ENCODE results near the gene ADAR. TPM values are rescaled to one million over a fixed set of nuclear protein-coding genes. Genes with fewer than 3 reads are reported as not detected.

ADAR gene
- total RNA-seq, 2 donors from 2014 or later, result 70.1 to 80.1 TPM

- intact Hi-C loops (cut with DNase I), result loop anchor here (10.0 kb wide), 2 partner anchors 187 to 197 kb away; no protein-coding TSS in a partner anchor
- ATAC-seq, result peak in 1 of 2 donors; percentile 6
- DNase-seq, result no peak
These were observed 39.7 kb downstream of the ADAR start for GRCh38 chr1:154568157-154568815.

- intact Hi-C loops (cut with DNase I), result loop anchor here (10.0 kb wide), 2 partner anchors 187 to 197 kb away; no protein-coding TSS in a partner anchor
- DNase-seq, result peak; percentile 73
- peak; percentile 97 to 99 for ATAC-seq
These were observed 40.4 kb downstream of the ADAR start, which contains the start of gene CHRNB2 for GRCh38 chr1:154567386-154568156. Gene CHRNB2, plus strand, starts transcription at chr1:154567778. Its CDS starts 267 bp downstream, at chr1:154568045.

DNA sequence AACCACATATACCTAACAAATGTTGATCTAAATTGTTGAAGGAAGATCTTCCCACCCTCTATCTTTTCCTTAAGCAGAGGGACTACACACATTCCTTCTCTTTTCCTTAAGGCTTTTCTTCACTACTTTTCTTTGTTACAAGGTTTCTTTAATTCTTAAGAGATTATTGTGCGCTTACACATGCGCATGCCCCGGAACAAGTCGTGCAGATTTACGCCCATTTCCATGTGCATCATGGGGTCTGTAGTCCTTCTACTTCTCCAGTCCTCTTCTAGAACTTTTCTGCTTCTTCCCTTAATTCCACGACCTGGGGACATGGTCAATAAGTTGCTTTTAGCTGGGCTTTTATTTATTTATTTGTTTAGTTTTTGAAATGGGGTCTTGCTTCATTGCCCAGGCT is 42.1 kb downstream of the ADAR start:
- no peak for ATAC-seq
- intact Hi-C loops (cut with DNase I), result loop anchor here (10.0 kb wide), 2 partner anchors 189 to 199 kb away; no protein-coding TSS in a partner anchor
- no peak for DNase-seq

DNA sequence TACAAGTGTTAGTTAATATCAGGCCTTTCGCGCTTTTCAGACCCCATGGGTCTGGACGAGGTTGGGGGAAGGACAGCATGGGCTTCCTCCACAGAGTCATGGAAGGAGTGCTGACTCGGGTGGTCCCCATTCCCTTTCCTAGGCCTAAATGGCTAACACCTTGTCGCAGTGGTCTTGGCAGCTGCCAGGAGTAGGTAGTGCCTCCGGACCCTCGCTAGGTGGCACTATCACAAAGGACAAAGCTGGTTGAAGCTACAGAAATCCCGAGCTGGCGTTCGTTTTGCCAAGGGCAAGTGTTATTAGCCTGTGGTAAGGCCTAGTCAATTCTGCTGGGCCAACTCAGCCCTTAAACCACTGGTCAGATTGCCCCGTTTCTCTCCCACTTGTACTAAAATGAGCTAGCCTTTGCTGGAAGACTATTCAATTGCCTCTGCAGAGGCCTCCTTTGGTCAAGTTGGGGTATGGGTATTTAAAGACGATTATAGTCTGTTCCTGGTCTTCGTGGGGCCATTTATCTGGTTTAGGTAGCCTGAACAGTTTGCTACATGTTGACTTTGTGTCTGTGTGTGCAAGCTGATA is 48.4 kb downstream of the ADAR start:
- ATAC-seq, result peak; percentile 67 to 78
- DNase-seq, result peak; percentile 89
- intact Hi-C loops (cut with DNase I), result loop anchor here (5.0 to 10.0 kb wide), 3 partner anchors 195 to 318 kb away; no protein-coding TSS in a partner anchor

DNA sequence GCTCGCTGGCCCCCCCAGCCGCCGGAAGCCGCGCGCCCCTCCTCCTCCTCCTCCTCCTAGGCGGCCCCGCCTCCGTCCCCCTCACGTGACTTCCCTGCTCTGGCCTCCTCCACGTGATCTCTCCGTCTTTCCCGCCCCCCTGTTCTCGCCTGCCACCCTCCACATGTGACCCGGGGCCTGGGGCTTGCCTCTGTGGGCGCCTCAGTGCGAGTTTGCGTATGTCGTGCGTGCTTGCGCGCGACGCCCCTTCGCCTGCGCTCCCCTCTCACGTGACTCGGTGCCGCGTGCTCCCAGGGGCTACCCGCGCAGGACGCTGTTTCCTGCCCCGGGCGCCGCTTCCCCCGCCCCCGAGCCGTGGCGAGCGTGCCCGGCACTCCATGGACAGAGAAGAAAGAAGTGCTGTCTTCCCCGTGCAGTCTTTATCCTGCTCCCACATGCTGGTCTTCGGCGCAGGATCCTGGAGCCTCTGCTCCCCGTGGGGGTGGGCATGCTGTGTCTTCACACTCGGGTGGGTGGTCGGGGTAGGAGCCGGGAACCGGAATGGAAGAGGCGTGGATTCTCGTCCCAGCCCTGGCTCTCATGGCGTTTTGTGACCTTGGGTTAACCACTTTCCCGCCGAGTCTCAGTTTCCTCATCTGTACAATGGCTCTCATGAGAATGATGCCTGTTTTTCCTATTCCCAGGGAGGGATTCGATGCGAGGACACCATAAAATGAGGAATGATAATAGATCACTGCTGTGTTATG is 49.1 kb downstream of the ADAR start:
- ATAC-seq (peak; percentile 97 to 98), DNase-seq (peak; percentile 99)
- intact Hi-C loops (cut with DNase I), result no loop called here

GRCh38 chr1:154557939-154558719 is 49.9 kb downstream of the ADAR start, which contains the start of gene UBE2Q1:
Gene UBE2Q1, minus strand, starts transcription at chr1:154558662. Its CDS starts 109 bp downstream, at chr1:154558553.
- peak; percentile 70 for DNase-seq
- intact Hi-C loops (cut with DNase I), result no loop called here
- peak in 1 of 2 donors; percentile 0 for ATAC-seq

GRCh38 chr1:154557248-154557938 is 50.6 kb downstream of the ADAR start:
- no peak for ATAC-seq
- intact Hi-C loops (cut with DNase I), result no loop called here
- no peak for DNase-seq

GRCh38 chr1:154556422-154556821 is 51.6 kb downstream of the ADAR start:
- no peak for DNase-seq
- intact Hi-C loops (cut with DNase I), result no loop called here
- ATAC-seq, result no peak

- DNase-seq, result no peak
- no peak for ATAC-seq
- intact Hi-C loops (cut with DNase I), result loop anchor here in 1 of 2 donors (5.0 kb wide), 1 partner anchor 76 kb away; no protein-coding TSS in a partner anchor
These were observed 54.6 kb downstream of the ADAR start for GRCh38 chr1:154553056-154554030.

DNA sequence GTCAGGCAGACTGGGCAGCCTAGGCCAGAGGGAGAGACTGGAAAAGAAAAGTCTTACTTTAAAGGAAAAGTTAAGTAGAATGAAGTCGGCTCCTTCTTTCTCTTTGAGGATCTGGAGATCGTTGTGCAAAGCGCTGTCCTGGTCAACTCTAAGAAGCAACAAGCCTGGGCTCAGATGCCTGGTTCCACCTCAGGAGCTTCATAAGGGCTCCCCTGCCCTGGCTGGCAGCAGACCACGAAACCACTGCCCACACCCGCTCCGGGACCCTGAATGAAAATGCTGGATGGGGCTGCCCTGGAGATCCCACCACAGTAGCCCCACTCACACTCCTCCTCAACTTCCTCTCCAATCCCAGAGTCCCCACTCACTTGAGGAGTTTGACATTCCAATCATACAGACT is 56.0 kb downstream of the ADAR start:
- DNase-seq, result no peak
- ATAC-seq, result no peak
- intact Hi-C loops (cut with DNase I), result loop anchor here in 1 of 2 donors (5.0 kb wide), 1 partner anchor 75 kb away; no protein-coding TSS in a partner anchor

GRCh38 chr1:154551474-154551873 is 56.5 kb downstream of the ADAR start:
- intact Hi-C loops (cut with DNase I), result loop anchor here in 1 of 2 donors (5.0 kb wide), 1 partner anchor 74 kb away; no protein-coding TSS in a partner anchor
- DNase-seq (no peak), ATAC-seq (no peak)

DNA sequence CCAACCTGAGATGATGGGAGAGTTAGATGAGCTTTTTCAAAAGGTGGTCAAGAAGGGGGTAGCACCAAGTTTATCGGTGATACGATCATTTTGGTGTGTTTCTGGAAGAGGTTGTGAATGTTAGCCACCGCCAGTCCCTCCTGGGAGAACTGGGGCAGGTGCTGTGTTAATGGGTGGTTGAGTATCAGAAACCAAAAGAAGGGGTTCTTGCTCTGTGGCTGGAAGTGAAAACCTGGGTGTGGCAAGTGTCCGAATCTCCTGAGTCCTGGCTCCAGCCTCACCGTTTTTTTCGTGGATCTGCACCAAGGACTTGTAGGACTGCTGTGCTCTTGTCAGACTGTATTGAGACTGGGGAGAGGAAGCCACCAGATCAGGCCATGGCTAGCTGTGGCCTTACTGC is 57.3 kb downstream of the ADAR start:
- ATAC-seq (no peak), DNase-seq (no peak)
- intact Hi-C loops (cut with DNase I), result loop anchor here in 1 of 2 donors (5.0 kb wide), 1 partner anchor 73 kb away; no protein-coding TSS in a partner anchor

- ATAC-seq (no peak), DNase-seq (no peak)
- intact Hi-C loops (cut with DNase I), result loop anchor here in 1 of 2 donors (5.0 kb wide), 1 partner anchor 73 kb away; no protein-coding TSS in a partner anchor
These were observed 57.9 kb downstream of the ADAR start for GRCh38 chr1:154550070-154550469.

GRCh38 chr1:154549202-154549770 is 58.7 kb downstream of the ADAR start:
- DNase-seq, result no peak
- no peak for ATAC-seq
- intact Hi-C loops (cut with DNase I), result loop anchor here in 1 of 2 donors (2.0 kb wide), 1 partner anchor 68 kb away; no protein-coding TSS in a partner anchor

DNA sequence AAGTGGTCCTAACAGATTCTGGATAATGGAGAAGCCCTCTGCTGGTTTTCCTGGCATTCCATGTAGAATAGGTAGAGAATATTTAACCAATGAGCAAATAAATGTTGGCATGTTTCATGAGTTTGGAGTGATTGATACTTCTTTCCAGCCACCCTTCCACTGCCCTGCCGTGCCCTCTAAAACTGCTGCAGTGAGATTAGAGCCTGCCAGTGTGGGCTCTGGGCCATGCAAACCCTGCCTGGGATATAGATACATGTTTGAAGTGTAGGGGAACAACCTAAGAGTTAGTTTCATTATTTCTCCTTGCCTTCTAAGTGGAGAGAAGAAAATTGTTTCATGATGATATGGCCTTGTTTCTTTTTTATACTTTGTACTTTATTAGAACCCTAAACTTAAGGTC is 60.0 kb downstream of the ADAR start:
- intact Hi-C loops (cut with DNase I), result loop anchor here in 1 of 2 donors (2.0 kb wide), 1 partner anchor 67 kb away; no protein-coding TSS in a partner anchor
- ATAC-seq (peak; percentile 60 to 62), DNase-seq (no peak)

Measured in left cardiac atrium (tissue), 4 donors.